GM21528 (cell line): Measurements from ENCODE around the gene RNU1-4.
A peak's percentile ranks its signal among the peaks of the same experiment; 100 is the strongest.
"Not testable (repeated sequence)": the region's sequence is repeated elsewhere in the genome, so short reads cannot be mapped to it uniquely, and the experiment has no call there.

ENCODE experiments used
- ATAC-seq: cut with Tn5 transposase; IDR thresholded peaks from one replicate; pipeline ENCODE4 v1.9.1; 2021; ENCODE audit warnings: mild to moderate bottlenecking, moderate library complexity; ENCODE audit not compliant: unreplicated experiment, low FRiP score

Gene RNU1-4

DNA sequence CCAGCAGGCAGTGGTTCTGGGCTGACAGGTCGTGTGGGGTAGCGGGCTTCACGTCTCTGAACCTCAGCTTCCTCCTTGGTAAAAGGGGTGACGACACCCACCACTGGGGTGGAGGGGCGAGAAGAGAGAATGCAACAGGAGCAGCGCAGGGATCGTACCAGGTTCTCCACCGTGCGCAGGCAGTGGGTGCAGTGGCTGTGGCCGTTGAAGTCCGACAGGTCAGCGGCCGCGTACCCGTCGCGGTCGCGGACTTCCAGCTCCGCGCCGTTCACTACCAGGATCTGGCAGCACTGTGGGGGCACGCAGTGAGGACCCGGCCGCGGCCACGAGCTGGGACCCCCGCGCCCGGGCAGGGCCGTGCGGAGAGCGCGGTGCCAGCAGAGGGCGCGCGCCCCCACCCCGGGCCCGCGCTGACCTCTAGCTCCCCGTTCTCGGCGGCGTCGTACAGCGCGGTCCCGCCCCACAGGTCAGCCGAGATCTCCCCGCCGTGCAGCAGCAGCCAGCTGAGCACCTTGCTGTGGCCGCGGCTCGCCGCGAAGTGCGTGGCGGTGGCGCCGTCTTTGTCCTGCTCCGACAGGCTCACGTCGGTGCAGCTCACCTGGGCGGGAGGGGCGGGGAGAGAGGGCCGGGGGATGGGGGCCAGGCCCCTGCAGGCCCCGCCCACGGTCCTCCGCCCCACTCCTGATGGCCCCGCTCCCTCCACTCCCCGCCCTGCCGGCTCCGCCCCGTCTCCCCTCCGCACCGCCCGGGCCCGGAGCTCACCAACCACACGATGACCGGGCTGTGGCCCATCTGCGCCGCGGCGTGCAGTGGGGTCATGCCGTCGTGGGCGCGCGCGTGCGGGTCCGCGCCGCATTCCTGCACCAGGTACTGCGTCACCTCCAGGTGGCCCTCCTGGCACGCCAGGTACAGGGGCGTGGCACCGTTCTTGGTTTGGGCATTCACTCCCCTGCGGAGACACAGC lies 32.9 kb upstream of the RNU1-4 start:
- ATAC-seq = not testable (repeated sequence)

DNA sequence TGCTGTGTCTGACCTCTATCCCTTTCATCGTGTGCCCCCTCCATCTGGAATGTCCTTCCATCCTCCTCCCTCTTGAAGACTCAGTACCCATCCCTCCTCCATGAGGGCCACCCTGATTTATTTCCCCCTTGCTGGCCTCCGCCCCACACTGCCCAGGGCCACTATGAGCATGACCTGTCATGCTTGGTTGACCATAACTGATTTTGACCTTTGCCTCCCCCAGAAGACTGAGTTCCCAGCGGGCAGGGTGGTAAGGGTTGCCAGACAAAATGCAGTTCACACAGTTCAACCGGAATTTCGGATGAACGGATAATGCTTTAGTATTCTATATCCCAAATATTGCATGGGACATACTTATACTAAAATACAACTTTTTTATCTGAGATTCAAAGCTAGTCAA lies 31.6 kb upstream of the RNU1-4 start:
- not testable (repeated sequence) for ATAC-seq

DNA sequence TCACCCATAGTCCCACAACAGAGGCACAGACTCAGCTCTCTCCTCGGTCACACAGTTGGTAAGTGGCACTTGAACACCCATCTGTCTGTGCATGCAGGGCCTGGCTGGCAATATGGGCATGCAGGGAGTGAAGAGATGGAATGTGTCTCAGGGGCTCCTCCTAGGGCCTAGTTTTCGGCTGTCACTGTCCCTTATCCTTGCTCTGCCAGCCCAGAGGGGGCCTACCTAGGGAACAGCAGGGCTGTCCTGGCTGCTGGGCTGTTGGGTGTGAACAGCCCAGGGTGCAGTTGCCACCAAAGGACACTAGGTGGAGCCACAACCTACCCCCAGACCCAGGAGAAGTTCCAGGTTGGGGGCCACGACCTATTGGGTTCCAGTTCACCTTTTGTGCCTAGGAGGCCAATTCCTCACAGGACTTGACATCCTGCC lies 30.6 kb upstream of the RNU1-4 start:
- peak; percentile 45 for ATAC-seq

DNA sequence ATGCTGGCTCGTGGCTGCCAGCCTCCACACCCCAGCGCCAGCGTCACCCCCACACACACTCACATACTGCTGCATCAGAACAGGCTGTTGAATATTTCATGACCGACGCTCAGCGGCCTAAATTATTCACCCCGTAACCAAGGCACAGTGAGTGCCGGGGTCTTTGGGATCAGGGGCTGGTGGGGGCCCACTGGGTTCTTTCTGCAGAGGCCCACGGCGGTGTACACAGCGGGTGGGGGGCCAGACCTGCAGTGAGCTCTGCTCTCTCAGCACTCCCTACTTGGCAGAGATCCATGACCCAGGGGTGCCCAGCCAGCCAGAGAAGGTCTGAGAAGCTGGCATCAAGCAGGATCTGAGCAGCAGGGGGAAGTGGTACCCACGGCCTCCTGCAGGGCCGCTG lies 29.7 kb upstream of the RNU1-4 start:
- not testable (repeated sequence) for ATAC-seq

DNA sequence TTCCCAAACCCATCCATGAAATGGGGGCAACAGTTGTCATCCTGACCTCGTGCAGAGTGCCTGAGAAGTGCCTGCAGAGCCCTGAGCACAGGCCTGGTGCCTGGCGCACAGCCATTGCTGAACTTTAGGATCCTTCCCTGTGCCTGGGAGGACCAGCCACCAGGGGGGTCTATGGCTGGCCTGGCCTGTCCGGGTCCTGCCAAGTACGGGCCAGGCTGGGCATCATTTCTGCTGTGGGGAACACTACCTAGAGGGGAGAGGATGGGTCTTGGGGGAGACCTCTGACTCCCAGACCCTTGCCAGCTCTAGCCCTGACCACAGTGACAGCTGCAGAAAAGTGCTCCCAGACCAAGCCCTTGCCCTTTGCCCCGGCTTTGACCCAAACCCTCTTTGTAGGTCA lies 28.2 kb upstream of the RNU1-4 start:
- ATAC-seq = not testable (repeated sequence)

DNA sequence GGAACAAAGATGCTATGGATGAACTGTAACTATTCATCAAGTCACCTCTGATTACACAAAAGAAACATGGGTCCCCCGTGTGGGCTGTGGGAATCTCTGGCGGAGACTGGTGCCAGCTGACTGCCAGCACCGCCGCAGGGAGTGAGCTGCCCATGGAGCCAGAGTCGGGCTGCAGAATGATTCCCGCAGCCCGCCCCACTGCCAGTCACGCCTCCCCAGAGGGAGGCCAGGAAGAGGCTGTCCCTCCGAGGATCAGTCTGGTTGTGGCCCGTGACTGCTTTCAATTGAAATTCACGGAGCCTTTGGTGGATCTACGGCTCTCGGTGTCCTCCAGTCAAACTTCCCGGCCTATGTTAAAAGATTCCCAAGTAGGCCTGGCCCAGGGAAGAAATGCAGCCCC lies 27.7 kb upstream of the RNU1-4 start:
- not testable (repeated sequence) for ATAC-seq

DNA sequence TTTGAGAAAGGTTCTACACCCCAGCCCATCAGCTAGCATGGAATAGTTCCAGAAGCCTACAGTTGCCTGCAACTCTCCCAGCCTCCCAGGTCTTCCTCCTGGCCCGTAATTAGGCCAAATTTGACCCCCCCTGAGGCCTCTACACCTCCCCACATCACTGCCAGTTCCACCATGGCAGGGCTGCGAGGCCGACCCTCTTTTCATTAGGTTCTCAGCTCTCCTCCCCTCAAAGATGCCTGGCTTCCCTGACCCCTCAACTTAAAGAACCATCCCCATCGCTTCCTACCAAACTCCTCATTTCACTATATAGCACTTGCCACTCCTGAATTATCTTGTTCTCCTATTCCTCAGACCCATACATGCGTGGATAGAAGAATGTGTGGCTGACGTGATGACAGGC lies 27.3 kb upstream of the RNU1-4 start:
- ATAC-seq = not testable (repeated sequence)

DNA sequence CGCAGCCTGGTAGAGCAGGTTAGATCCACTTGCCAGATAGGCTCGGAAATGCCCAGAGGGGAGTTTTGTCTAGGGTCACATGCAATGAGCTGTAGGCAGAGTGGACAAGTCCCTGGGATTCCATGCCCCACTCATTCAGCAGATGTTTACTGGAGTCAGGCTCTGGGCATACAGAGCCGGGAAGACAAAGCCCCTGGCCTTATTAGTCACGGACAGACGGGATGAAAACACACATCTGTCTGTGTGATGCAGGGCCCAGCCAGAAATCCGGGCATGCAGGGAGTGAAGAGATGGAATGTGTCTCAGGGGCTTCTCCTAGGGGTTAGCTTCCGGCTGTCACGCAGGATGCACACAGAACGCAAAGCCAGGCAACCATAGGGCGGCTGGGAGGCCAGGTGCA lies 26.8 kb upstream of the RNU1-4 start:
- ATAC-seq = not testable (repeated sequence)

DNA sequence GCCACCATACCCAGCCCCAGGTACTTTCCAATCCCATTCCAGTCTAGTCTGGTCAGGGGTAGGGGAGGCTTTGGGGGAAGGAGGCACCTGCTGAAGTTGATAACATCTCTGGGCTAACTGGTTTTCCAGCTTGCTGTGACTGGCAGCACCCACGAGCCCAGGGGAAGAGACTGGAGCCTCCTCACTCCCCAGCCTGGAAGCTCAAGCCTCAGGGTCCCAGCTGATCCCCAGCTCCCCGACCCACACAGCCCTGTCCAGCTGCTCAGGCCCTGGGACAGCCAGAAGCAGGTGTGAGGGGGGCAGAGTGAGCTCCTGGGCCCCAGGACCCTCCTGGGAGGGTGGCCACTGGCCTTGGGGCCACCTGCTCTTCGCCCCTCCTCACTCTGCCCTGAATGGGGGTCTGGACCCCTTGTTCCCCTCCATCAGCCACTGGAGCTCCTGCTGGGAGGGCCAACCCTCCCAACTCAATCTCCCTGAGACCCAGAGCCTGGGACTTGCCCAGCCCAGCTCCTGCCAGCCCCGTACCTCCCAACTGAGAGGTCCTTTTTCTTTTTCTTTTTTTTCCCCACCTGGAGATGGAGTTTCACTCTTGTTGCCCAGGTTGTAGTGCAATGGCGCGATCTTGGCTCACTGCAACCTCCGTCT lies 23.5 kb upstream of the RNU1-4 start:
- ATAC-seq = no peak

DNA sequence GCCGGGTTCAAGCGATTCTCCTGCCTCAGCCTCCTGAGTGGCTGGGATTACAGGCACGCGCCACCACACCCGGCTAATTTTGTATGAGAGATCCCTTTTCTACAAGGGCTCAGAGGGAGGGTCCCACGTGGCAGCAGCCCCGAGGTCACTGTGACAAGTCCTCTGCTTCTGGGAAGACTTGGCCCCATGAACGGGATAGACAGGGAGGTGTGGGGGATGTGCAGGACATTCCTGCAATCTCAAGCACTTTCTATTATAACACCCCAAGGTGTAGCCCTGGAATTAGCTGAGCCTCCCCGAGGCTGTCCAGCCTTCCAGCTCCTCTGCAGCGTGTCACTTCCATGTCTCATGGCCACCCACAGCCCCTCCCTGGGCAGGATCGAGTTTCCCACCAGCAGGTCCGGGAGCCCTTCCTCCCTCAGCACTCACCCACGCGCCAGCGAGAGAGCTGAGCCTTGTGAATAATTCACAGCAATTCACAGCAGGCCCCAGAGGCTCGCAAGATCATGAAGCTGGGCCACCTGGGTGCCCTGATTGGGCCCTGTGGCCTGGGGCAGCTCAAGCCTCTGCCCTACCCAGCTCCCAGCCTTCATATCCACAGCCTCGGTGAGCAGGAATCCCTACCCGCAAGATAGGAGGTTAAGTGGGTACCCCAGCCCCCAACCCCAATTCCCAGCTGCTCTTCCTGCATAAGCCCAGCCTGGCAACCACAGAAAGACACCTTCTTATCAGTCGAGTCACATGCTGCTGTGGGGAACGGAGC lies 22.8 kb upstream of the RNU1-4 start:
- no peak for ATAC-seq

DNA sequence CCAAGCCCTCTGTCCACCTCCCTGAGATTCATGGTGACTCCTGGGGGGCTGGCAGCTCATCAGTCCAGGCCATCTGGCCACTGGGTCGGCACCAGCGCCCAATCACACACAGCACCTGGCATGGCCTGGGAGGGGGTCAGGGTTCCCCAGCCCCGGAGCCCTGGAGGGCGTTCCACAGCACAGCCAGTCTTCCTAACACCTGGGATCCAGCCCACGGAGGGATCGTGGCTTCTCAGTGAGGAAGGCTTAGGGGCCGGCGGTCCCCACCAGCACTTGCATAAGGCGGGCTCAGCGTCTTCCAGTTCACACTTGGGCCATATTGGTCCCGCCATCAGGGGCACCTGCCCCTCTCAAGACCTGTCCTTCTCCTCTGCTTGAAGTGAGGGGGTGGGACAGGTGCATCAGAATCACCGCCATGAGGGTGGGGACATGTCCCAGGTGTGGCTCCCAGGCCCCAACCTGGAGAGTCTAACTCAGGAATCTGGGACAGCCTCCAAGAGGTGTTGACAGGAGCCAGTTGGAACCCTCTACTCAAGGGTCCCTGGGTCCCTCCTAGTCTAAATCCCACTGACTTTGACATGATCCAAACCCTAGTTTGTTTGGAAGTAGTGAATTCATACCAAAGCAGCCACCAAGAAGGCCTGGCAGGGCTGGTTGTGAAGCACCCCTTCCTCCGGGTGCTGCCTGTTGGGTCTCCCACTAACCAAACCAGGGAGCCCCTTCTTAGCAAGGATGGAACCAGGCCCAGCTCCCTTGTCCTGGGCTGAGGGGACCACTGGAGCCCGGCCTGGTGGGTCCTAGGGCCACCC lies 22.0 kb upstream of the RNU1-4 start:
- ATAC-seq = not testable (repeated sequence)

DNA sequence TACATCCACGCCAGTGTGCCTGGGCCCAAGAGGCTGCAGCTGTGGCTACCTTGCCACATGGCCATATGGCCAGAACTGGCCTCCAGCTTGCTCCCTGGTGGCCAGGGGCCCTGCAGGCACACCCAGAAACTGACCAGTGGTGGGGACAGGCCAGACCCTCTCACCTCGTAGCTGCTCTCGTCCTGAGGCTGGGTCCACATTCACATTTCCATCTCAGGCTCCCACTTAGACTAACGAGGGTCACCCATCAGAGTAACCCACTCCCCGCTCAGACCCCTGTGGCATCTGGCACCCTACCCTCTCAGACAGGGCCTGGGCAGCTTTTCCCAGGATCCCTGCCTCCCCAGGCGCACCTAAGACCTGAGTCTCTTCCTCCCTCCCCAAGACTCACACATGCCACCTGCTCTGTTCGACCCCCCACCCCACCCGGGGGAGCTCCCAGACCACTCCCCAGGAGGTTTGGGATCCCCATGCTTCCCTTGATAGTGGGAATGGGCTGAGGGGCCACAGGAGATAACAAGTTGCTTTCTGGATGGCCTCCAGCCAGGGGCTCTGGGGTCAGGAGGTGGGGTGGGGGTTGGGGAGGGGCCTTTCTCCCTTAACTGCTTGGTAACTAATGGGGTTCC lies 21.3 kb upstream of the RNU1-4 start:
- ATAC-seq = no peak

DNA sequence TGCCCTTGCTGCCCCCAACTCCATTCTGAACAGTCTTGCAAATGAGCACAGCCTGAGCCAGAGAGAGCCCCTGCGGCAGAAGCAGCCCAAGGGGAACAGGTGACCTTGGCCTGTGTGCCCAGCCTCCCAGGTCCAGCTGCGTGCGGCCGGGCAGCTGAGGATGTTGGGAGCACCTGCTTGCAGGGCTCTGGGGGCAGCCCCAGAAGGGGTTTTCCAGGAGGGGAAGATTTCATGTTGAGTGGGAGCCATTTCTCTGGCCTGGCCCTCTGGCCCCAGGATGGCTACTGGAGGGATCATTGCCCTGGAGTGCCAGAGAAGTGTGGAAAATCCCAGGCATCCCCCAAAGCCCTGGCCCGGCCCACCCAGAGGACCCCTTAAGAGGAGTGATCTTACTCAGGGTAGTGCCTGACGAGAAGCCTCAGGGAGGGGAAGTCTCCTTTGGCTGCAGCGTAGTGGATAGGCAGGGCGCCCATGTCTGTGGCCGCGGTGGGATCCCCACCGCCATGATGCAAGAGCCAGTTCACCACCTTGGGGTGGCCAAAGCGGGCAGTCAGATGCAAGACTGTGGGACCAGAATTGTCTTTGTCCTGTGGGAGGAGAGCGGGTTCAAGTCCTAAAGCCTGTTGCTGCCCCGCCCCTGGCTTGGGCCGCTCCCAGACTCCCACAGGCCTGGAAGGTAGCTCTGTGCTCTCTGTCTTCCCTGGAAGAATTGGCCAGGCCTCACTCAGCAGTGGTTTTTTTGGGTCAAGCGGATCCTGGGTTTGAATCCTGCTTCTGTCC lies 20.6 kb upstream of the RNU1-4 start:
- no peak for ATAC-seq

DNA sequence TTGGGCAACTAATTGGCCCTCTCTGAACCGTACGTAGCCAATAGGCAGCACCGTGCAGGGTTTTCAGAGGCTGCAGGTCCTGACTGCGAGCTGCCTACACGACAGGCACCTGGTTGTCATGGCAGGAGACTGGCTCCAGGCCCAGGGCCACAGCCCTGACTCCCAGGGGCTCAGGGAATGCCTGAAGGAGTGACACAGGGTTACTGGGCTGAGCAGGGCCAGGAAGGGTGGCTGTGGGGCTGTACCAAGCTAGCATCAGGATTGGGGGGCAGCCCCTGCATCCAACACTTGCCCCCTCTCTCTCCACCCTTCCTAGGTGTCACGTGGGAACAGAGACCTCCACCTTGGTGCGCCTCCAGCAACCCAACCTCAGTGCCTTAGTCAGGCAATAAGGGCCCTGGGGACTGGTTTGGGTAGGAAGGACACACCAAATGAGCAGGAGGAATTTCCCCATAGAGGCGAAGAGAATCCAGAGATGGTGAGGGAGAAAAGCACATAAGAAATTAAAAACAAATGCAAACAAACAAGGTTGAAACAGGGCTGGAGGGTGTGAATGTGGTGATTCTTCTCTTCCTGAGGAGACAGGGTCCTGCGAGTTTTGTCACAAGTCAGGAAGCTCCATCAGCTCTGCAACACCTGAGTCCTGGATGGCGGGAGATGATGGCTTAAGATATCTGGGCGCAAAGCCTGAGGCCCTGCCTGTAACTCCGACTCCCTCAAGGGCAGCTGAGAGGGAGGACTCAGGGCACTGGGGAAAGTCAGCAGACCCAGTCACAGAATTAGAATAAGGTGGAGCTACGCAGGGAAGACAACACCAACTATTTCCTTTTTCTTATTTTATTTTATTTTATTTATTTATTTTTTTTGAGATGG lies 19.7 kb upstream of the RNU1-4 start:
- ATAC-seq = no peak

DNA sequence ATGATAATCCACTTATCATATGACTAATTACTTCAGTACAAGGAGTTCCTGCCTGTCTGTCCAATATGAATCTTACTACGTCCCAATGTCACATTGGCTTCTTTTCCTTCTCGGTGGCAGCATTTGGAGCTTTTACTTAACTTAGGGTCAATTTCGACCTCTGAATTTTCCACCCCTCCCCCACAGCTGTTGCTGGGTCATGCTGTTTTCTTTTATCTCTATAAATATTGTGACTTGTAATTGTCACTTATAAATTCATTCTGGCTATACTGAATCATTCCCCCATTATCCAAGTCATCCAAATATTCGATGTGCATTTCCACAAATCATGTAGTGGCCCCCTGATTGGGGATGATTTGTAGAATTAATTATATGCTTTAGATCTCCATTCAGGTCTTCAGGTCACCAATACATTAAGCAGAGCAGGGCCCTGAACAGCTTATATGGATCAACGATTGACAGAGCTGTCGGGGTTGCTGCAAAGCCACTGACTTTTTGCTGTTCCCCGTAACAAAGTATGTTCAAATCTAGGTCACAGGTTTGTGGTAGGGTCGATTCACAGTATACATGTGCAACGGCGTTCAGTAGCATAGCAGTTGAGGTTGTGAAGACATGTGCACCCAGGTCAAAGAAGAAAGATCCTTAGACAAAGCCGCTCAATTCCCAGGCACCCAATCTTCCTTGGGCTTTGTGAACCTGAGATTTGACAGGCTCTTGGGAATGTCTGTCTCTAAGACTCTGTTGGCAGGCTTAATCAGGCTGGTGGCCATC lies 18.3 kb upstream of the RNU1-4 start:
- ATAC-seq = no peak

DNA sequence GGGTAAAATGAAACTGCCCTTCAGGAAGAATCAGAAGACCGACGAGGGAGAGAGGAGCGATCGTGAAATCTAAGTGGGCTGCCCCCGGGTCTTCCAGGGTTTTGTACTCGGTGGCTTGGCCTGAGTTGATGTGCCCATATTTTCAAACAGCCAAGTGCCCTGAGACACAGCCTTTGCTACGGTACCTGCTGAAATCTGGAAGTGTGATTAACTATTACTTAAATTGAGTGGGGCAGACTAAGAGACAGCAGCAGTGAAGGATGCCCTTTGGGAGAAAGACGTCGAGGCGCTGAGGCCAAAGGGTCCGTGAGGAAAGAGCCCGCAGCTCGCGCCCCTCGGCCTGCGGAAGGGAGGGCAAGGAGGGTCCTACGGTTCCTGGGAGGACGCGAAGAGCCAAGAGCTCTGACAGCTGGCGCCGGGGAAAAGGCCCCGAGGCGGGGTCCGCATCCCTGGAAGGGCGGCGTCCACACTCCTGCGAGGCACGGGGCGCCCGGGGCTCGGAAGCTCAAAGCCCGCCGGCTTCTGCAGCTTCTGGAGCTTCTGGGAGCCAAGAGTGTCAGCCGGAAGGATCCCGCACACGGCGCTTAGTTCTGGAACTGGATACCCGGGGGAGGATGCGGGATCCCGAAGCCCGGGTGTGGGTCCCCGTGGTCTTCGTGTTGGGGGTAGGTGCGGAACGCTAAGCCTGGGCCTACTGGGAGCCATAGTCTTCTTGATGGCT lies 15.4 kb upstream of the RNU1-4 start:
- ATAC-seq = no peak
